Stimulated activated CD8-positive, alpha-beta memory T cell treated with anti-CD3 and anti-CD28 coated beads, Interleukin-15, amount 100 ng/mL, for 4 hours (primary cell): ENCODE measurements around the gene SLC37A2.

Experiments used
- DNase-seq, 2 donors: peaks; one replicate each; pipeline ENCODE4 v3.0.0-alpha.2; 2020; ENCODE audit warnings: low read depth in 2 of 2

Gene SLC37A2

DNA sequence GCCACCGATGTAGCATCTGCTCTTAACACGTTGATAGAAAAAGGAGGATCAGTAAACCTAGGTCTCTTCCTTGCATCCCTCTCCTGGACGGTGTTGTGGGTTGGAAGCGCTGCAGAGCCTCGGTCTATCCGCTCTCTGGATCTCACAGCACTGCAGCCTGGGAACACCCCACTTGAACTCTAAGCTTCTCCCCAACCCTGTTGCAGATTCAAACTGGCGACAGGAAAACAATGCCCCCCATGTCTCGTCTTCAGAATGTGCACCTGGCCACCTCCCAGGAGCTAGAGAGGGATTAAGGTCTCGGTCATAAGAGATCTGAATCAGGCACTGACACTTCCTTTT is 47.9 kb downstream of the SLC37A2 start:
- DNase-seq: no peak

DNA sequence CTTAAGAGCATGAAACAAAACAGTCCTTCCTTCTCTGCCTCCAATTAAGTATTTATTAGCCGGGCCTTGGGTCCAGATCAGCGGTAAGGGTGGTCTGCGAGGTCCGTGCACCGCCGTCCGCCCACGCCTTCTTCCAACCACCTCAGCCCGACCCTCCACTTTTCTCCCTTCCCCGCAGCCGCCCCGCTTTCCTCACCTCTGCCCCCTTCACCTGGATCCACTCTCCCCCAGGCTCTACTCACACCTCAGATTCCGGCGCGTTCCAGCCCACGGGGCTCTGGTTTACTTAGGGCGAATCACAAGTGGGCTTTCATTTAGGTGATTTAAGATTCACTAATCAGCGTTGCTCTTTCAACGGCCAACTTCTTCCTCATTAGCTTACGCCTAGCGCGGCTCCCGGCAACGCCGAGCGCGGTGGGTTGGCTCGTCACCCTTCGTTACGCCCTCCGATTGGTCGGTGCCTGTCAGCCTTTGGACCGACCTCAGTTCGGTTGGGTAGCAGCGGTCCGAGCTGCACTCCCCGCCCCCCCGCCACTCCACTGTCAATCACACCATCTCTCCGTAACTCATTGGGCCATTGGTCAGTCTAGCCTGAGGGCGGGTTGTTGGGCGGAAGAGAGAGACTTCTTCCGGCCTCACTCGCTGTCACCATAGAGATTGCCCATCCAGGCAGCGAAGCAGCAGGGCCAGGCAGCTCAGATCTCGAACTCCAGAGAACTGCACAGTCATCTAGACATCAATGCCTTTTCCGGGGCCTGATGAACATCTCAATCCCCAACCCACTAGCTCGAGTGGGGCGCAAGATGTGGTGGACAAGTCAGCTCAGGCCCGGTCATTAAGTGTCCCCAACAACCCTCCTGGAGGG is 48.5 kb downstream of the SLC37A2 start, which contains the start of gene TMEM218:
TSS of gene TMEM218 (minus strand) at position 284 of the 865 bp plus-strand sequence. CDS start 9,385 bp downstream, outside the sequence.
- peak; percentile 90 to 93 for DNase-seq

DNA sequence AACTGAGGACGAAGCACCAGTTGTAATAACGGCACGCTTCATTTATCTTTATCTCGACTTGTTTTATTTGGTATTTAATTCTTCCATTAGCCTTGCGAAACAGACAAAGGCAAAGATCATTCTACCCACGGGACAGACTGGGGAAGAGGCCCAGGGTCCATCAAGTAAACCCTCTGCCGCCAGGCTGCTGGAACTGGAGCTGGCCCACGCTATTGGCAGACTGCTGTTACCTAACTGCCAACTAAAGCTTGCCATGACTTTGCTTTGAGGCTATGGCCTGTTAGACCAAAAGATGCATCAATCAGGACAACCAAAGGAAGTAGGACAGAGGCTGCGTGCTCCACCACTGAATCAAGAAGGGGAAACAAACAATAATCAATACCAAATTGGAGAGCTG is 49.1 kb downstream of the SLC37A2 start:
- no peak for DNase-seq

DNA sequence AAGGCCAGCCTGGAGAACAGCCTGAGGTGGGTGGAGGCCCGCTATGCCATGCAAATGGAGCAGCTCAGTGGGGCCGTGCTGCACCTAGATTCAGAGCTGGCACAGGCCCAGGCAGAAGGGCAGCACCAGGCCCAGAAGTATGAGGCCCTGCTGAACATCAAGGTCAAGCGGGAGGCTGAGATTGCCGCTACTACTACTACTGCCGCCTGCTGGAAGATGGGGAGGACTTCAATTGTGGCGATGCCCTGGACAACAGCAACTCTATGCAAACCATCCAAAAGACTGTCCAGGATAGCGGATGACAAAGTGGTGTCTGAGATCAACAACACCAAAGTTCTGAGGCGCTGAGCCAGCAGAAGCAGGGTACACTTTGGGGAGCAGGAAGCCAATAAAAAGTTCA is 51.4 kb downstream of the SLC37A2 start:
- no peak for DNase-seq

- DNase-seq: no peak
Observed at GRCh38 chr11:125117429-125117828, 54.3 kb downstream of the SLC37A2 start.

GRCh38 chr11:125123194-125123946 is 60.3 kb downstream of the SLC37A2 start:
- DNase-seq: no peak

DNA sequence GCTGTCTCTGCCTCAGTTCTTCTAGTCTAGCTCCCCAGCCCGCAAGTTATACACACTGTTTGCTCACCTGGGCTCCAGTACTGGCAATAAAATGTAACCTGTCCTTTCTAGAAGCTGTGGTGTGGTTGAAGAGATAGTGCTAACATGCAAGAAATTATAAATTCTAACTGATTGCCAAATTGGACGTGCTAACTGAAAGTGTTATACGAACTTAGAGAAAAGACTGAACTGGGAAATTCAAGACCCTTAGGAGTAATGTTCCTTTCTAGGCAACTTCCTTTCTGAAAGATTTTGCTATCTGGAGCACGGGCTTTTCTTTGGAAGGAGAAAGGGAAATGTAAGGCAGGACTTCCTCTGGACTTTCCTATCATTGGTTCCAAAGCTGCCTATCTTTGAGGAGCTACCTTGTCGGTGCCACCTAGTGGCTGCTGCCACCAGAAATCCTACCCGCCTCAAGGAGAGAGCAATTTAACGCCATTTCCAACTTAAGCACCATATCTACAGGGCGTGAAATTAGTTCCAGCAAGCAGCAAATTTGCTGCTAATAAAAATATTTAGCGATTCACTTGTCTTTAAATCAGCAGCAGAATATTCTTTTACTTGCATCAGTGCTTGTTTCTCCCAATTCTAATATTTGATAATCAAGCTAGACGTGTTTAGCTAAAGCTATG is 61.0 kb downstream of the SLC37A2 start:
- peak in 1 of 2 donors; percentile 7 for DNase-seq

GRCh38 chr11:125124618-125124992 is 61.5 kb downstream of the SLC37A2 start:
- no peak for DNase-seq

- DNase-seq: no peak
Observed at GRCh38 chr11:125128450-125128849, 65.3 kb downstream of the SLC37A2 start.

DNA sequence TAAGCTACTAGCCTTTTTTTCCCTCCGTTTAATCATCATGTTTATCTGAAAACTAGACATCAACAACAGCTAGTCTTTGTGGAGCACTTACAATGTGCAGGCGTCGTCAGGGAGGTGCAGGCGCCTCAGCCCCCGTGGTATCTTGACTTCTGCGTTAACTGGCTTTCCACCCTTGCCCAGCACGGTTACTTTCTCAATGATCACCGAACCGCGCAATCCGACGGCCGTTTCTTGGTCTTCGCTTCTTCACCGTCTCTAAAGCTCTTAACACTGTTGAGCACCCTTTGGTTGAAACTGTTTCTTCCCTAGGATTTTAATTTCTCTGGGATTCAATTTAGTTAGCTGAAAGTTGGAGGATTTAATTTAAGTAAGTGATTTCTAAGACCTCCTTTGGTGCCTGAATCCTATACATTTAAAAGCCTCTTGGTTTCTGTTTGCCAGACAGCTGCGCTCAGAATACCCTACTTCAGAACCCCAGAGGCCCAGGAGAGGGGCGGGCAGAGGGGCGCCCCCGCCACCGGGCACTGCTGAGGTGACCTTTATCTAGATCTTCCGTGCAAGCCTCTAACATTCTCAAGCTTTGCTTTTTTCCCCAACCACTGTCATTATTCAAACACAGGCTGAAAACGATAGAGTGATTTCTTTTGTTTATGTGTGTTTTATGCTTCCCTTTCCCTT is 66.3 kb downstream of the SLC37A2 start:
- DNase-seq: no peak

- DNase-seq: no peak
Observed at GRCh38 chr11:125132071-125132470, 69.0 kb downstream of the SLC37A2 start.

DNA sequence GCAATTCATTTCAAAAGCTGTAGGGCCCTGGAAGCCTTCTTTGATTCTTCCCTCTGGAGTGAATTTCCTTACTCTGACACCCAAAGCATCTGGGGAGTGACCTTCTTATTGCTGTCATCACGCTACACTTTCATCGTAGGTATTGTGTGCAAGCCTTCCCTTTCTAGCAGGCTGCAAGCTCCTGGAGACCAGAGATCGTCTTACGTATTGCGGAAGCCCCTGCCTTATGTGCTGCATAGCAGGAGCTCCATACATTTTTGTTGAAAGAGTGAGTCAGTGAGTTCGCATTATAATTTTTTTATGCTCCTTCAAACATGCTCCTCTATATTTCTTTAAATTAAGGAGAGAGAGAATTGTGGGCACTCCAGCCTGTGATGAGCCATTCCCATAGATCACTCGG is 69.5 kb downstream of the SLC37A2 start:
- DNase-seq: no peak

GRCh38 chr11:125136001-125136400 is 72.9 kb downstream of the SLC37A2 start:
- no peak for DNase-seq

DNA sequence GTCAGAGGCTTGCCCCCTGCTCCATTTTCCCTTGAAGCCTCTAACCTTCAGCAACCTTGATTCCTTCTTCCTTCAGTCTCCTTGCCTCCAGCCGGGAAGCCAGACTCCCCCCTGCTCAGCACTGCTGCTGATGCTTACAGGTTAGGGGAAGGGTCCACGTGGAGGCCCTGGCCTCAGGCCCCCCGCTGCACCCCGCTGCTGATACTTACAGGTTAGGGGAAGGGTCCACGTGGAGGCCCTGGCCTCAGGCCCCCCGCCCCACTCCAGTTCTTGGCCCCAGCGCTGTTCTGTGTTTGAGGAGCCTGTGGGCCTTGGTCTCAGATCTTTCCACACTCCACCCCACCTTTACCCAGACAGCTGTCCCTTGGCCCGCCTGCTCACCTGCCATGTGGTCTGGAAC is 75.9 kb downstream of the SLC37A2 start:
- no peak for DNase-seq

DNA sequence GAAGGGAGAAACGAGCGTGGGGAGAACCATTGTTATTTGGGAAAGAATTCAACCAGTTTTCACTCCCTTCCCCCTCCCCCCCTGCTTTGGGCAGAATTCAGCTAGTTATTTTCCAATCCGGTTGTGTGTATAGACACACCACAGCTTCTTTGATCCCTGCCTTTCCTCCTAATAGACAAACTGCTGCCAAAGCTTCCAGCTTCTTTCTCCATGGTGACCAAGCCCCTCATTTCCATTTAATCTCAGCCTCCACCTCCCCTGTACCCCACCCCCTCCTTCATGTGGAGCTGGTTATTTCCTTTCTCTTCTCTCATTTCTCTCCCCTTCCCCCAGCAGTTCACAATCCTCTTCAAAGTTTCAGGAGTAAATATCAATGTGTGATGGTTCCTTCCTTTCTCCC is 76.7 kb downstream of the SLC37A2 start:
- DNase-seq: no peak
